K562 (cell line): ENCODE measurements around the gene TENT5A. TPM values are rescaled to one million over a fixed set of nuclear protein-coding genes. Genes with fewer than 3 reads are reported as not detected.

Source experiments
- CBX8 ChIP-seq: fragments of 200-600 bp; sonication (generic); IDR thresholded peaks from 2 replicates; pipeline ENCODE4 v1.6.1; 2012; ENCODE audit warnings: borderline replicate concordance, mixed run types, low read depth, mild to moderate bottlenecking, moderate library complexity, mixed read lengths, low read length, control low read depth, inconsistent platforms; ENCODE audit not compliant: poor library complexity, severe bottlenecking; ENCODE audit errors: extremely low read depth
- CHAMP1 ChIP-seq: fragments of 450-650 bp; IDR thresholded peaks from 2 replicates; pipeline ENCODE4 v1.6.1; 2016; ENCODE audit warnings: mild to moderate bottlenecking
- ETV5 ChIP-seq: sonication (generic); formaldehyde crosslinking; IDR thresholded peaks from 2 replicates; pipeline ENCODE4 v1.4.0; 2020; ENCODE audit warnings: low read depth, mild to moderate bottlenecking, missing genetic modification reagents
- GATAD2A ChIP-seq: fragments of 450-650 bp; IDR thresholded peaks from 2 replicates; pipeline ENCODE4 v1.6.1; 2017
- JUNB ChIP-seq: fragments of 450-650 bp; formaldehyde crosslinking; conservative IDR thresholded peaks from 2 replicates; pipeline ENCODE4 v1.4.0; 2020; ENCODE audit warnings: mild to moderate bottlenecking
- NR2C1 ChIP-seq, 2 experiments: fragments of 450-650 bp; IDR thresholded peaks; 2 replicates each; pipeline ENCODE4 v1.6.1; 2017; ENCODE audit warnings: mild to moderate bottlenecking in 2 of 2, antibody characterized with exemption in 1 of 2, inconsistent platforms in 1 of 2, missing compliant biosample characterization in 1 of 2, missing genetic modification characterization in 1 of 2
- RNF2 ChIP-seq: sonication (generic); IDR thresholded peaks from 2 replicates; pipeline ENCODE4 v1.6.1; 2016
- SNIP1 ChIP-seq: fragments of 450-650 bp; IDR thresholded peaks from 2 replicates; pipeline ENCODE4 v1.7.1; 2017; ENCODE audit warnings: low read depth, mild to moderate bottlenecking
- STAG1 ChIP-seq: sonication (generic); formaldehyde crosslinking; IDR thresholded peaks from 2 replicates; pipeline ENCODE4 v1.5.0; 2020; ENCODE audit warnings: missing genetic modification reagents, borderline replicate concordance
- YY1 ChIP-seq, 3 experiments: IDR thresholded peaks; 2 replicates each; pipeline ENCODE4 v1.6.1; 2011; ENCODE audit warnings: low read length in 2 of 3, mild to moderate bottlenecking in 2 of 3, moderate library complexity in 2 of 3, borderline replicate concordance in 1 of 3, control low read depth in 1 of 3, low read depth in 1 of 3; ENCODE audit not compliant: insufficient read depth in 3 of 3, insufficient replicate concordance in 2 of 3, control insufficient read depth in 1 of 3, insufficient read length in 1 of 3; ENCODE audit errors: extremely low read depth in 1 of 3
- ZNF121 ChIP-seq: sonication (generic); formaldehyde crosslinking; conservative IDR thresholded peaks from 2 replicates; pipeline ENCODE4 v1.8.0; 2022; ENCODE audit warnings: missing genetic modification reagents
- ZNF280A ChIP-seq: fragments of 450-650 bp; IDR thresholded peaks from 2 replicates; pipeline ENCODE4 v1.6.1; 2018; ENCODE audit warnings: mild to moderate bottlenecking, low read depth; ENCODE audit not compliant: partially characterized antibody
- ZNF324 ChIP-seq: fragments of 250-450 bp; sonication (Bioruptor Pico); IDR thresholded peaks from 2 replicates; pipeline ENCODE4 v1.4.0; 2020; ENCODE audit warnings: mild to moderate bottlenecking
- ZNF561 ChIP-seq: fragments of 450-650 bp; formaldehyde crosslinking; conservative IDR thresholded peaks from 2 replicates; pipeline ENCODE4 v1.4.0; 2020; ENCODE audit warnings: mild to moderate bottlenecking, moderate library complexity
- ZNF589 ChIP-seq: fragments of 200-800 bp; sonication (Bioruptor generic); IDR thresholded peaks from 2 replicates; pipeline ENCODE4 v1.6.1; 2016; ENCODE audit warnings: low read depth, missing genetic modification characterization, missing compliant biosample characterization
- polyA plus RNA-seq, 8 experiments: library from polyadenylated mRNA; depleted of rRNA in 4 of 8; stranded (reverse) in 5 of 8; unstranded in 3 of 8; fragments of >200 nt; fragmentation: Nextera tagmentation in 2 of 8; fragmentation: Illumina TruSeq in 1 of 8; extraction: Ambion mirVana in 2 of 8; extraction: Trizol in 1 of 8; gene quantifications; 2 replicates each; pipeline versions ENCODE4 v1.2.1 to v1.2.3, GENCODE V29; 2011 to 2014; ENCODE audit warnings: inconsistent platforms in 1 of 8, missing spikeins in 1 of 8
- total RNA-seq, 7 experiments: library from RNA; depleted of rRNA in 6 of 7; stranded (reverse); fragments of >200 nt in 6 of 7; fragmentation: Illumina TruSeq in 2 of 7; extraction: Trizol in 2 of 7; gene quantifications; 2 replicates each; pipeline versions ENCODE4 v1.2.1 to v1.2.3, GENCODE V29; 2011 to 2021; ENCODE audit warnings: low replicate concordance in 1 of 7
- TF ChIP-seq, protein P1 (sequence below): sonication (generic); formaldehyde crosslinking; IDR thresholded peaks from 2 replicates; pipeline ENCODE4 v1.8.0; 2022; ENCODE audit warnings: missing genetic modification reagents, mild to moderate bottlenecking, moderate library complexity, borderline replicate concordance
- TF ChIP-seq, protein P2 (sequence below): fragments of 200-800 bp; sonication (Bioruptor generic); IDR thresholded peaks from 2 replicates; pipeline ENCODE4 v1.6.1; 2017; ENCODE audit warnings: missing genetic modification characterization, missing compliant biosample characterization

Gene TENT5A
- total and polyA plus RNA-seq, 9 of the 15 experiments (the other 6 are each of a cell fraction or from before 2014, with no cell fraction given), result 0.77 to 2.3 (median 1.3) TPM

DNA sequence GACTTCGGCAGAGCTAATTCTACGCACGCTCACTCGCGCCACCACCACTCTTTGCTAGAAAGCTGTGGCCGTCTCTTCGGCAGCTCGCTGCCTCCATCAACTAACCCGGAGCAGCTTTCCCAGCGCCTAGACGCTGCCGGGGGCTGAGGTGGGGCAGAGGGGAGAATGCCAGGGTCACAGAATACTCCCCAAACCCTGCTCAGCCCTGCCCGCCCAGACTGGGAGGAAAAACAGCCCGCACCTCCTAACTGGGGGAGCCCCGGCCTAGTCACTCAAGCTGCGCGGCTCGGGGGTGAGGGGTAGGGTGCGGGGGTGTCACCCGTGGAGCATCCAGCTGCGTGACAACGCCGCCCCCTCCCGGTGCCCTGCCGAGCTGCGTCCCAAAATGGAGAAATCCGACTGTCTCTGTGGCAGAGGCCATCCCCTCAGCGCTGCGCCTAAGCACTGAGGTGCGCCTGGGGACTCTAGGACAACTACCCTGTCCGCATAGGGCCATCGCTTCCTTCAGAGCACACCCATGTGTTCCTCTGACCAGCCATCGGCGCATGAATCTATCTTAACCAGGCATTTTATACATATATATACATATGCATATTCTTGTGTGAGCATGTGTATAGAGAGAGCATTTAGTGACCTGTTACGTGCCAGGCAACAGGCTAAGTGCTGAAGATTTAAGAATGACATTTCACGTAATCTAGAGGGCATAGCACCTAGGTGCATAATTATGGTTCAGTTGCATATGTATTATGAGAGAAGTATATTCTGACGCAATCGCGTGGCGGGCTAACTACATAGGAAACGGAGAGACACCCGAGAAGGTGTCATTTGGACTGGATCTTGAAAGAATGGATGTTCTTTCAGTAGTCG lies 1.5 kb upstream of the TENT5A start (continued):
- no peak for TF ChIP-seq ZNF121 (CRISPR knock-in tag)
- TF ChIP-seq, protein P1, sequence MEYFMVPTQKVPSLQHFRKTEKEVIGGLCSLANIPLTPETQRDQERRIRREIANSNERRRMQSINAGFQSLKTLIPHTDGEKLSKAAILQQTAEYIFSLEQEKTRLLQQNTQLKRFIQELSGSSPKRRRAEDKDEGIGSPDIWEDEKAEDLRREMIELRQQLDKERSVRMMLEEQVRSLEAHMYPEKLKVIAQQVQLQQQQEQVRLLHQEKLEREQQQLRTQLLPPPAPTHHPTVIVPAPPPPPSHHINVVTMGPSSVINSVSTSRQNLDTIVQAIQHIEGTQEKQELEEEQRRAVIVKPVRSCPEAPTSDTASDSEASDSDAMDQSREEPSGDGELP (CRISPR knock-in tag), result peak; percentile 69
- no peak for TF ChIP-seq ZNF324
- TF ChIP-seq JUNB (CRISPR knock-in tag), result no peak
- no peak for TF ChIP-seq ZNF280A
- TF ChIP-seq GATAD2A, result no peak
- no peak for TF ChIP-seq RNF2
- TF ChIP-seq CHAMP1, result no peak
- 0 out of 2 replicates have a peak, but pooled peaks have one; percentile 64 for TF ChIP-seq ZNF589
- TF ChIP-seq SNIP1, result no peak
- peak; percentile 53; the same call in 1 of the 2 replicates for TF ChIP-seq ETV5
- no peak for TF ChIP-seq NR2C1 (IDR thresholded peaks at IDR 0.05)
- TF ChIP-seq NR2C1 (tag; IDR thresholded peaks at IDR 0.05), result no peak
- TF ChIP-seq STAG1 (CRISPR knock-in tag), result peak; percentile 46; the same call in 1 of the 2 replicates
- TF ChIP-seq YY1 (IDR thresholded peaks at IDR 0.05; ENCODE audit: borderline replicate concordance in 1 of 3, control insufficient read depth in 1 of 3, extremely low read depth in 1 of 3, insufficient read depth in 3 of 3, insufficient read length in 1 of 3, insufficient replicate concordance in 2 of 3, low read depth in 1 of 3, low read length in 2 of 3), result peak in 2 of 3 experiments; percentile 69 to 76
- TF ChIP-seq ZNF561 (CRISPR knock-in tag), result no peak
- TF ChIP-seq, protein P2, sequence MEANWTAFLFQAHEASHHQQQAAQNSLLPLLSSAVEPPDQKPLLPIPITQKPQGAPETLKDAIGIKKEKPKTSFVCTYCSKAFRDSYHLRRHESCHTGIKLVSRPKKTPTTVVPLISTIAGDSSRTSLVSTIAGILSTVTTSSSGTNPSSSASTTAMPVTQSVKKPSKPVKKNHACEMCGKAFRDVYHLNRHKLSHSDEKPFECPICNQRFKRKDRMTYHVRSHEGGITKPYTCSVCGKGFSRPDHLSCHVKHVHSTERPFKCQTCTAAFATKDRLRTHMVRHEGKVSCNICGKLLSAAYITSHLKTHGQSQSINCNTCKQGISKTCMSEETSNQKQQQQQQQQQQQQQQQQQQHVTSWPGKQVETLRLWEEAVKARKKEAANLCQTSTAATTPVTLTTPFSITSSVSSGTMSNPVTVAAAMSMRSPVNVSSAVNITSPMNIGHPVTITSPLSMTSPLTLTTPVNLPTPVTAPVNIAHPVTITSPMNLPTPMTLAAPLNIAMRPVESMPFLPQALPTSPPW, result peak; percentile 77
- no peak for TF ChIP-seq CBX8
